Measurements from ENCODE around the gene CACNG4. TPM values are rescaled to one million over a fixed set of nuclear protein-coding genes. Genes with fewer than 3 reads are reported as not detected.

CACNG4 gene
- total RNA-seq, 1 experiment from 2014 or later, result 6.3 TPM

- Histone ChIP-seq H2BK5ac (ENCODE audit: insufficient read length, low read length) (no peak overlapping the region), H4K8ac (replicated peaks; ENCODE audit: insufficient read length, low read depth, low read length) (no peak overlapping the region), H3K14ac (ENCODE audit: insufficient read depth, low read length) (no peak overlapping the region), H2BK15ac (ENCODE audit: low read depth, low read length) (no peak overlapping the region), H4K5ac (ENCODE audit: insufficient read length, low read depth, low read length) (no peak overlapping the region), H3K9ac (ENCODE audit: extremely low read depth, insufficient read length, low read length) (no peak overlapping the region), H2BK12ac (ENCODE audit: insufficient read length, low read depth, low read length) (no peak overlapping the region), H3K18ac (ENCODE audit: insufficient read length, low read depth, low read length) (no peak overlapping the region), H4K20me1 (ENCODE audit: control insufficient read depth, insufficient read depth, insufficient read length) (no peaks in the 10 kb centered on the region), H3T11ph (ENCODE audit: low read length) (no peak overlapping the region), H3K9me3 (ENCODE audit: control insufficient read depth, low read depth, low read length) (no peaks in the 10 kb centered on the region), H2BK20ac (ENCODE audit: low read depth, low read length, poor library complexity, severe bottlenecking) (no peak overlapping the region), H2AFZ (ENCODE audit: low read length) (no peak overlapping the region), H2BK120ac (ENCODE audit: low read depth, low read length, poor library complexity, severe bottlenecking) (no peak overlapping the region), H3K4me1 (ENCODE audit: insufficient read depth, low read length) (no peaks in the 10 kb centered on the region), H3K4ac (ENCODE audit: low read depth, low read length) (no peak overlapping the region), H4K91ac (ENCODE audit: insufficient read length, low read depth, low read length) (no peak overlapping the region), H3K79me2 (ENCODE audit: insufficient read depth, low read length) (0 out of 2 replicates have a peak, but pooled peaks cover 3% of the 10 kb centered on the region), H3K23me2 (ENCODE audit: insufficient read length, low read depth, low read length, poor library complexity, severe bottlenecking) (peaks cover 4% of the 10 kb centered on the region), H3K23ac (ENCODE audit: insufficient read length, low read depth, low read length) (no peak overlapping the region), H3K56ac (ENCODE audit: insufficient read length, low read depth, low read length) (no peak overlapping the region), H2AK5ac (ENCODE audit: insufficient read length, low read length) (no peak overlapping the region), H3K27me3 (ENCODE audit: insufficient read depth, low read length) (peaks cover 8% of the 10 kb centered on the region; the same call in 1 of the 2 replicates), H3K79me1 (ENCODE audit: insufficient read depth, low read depth, low read length, poor library complexity, severe bottlenecking) (no peaks in the 10 kb centered on the region), H3K4me2 (ENCODE audit: insufficient read depth, insufficient read length, low read length) (no peak overlapping the region), H3K27ac (ENCODE audit: insufficient read length, low read depth, low read length) (no peak overlapping the region)
- no peak overlapping the region for H3K27ac Mint-ChIP-seq
- H3K36me3 Mint-ChIP-seq (ENCODE audit: insufficient read depth in 1 of 3, low read depth in 3 of 3), result no peaks in the 10 kb centered on the region; a peak in 1 of 7 replicates
- no peak overlapping the region; a peak in 1 of 5 replicates for H3K4me3 Mint-ChIP-seq
- no peaks in the 10 kb centered on the region for H3K9me3 Mint-ChIP-seq
- no peak for DNase-seq
- H3K27me3 Mint-ChIP-seq (ENCODE audit: low read depth), result peaks cover 52% of the 10 kb centered on the region
- no CpG with 5 or more reads among the region's 15 CpGs for WGBS (ENCODE audit: extremely low coverage, insufficient read length, low lambda C conversion rate)
- peaks cover 32 to 43% of the 10 kb centered on the region in 2 experiments for H3K4me1 Mint-ChIP-seq
- TF ChIP-seq CTCF (conservative IDR thresholded peaks at IDR 0.05), result no peak
These were observed 4.7 kb upstream of the CACNG4 start for GRCh38 chr17:66959641-66960375.

Measured in H9 (cell line).